PC-9 (cell line): ENCODE measurements around the gene FCRL1.

Experiments
- EZH2 ChIP-seq: fragments of 200-600 bp; sonication (generic); IDR thresholded peaks from 2 replicates; pipeline ENCODE4 v1.8.0; 2017; ENCODE audit warnings: antibody characterized with exemption, low read depth
- TF ChIP-seq, protein P1 (sequence below): fragments of 200-600 bp; sonication (generic); conservative IDR thresholded peaks from 2 replicates; pipeline ENCODE4 v1.6.1; 2017; ENCODE audit warnings: mixed run types, antibody characterized with exemption, mild to moderate bottlenecking, moderate library complexity

DNA sequence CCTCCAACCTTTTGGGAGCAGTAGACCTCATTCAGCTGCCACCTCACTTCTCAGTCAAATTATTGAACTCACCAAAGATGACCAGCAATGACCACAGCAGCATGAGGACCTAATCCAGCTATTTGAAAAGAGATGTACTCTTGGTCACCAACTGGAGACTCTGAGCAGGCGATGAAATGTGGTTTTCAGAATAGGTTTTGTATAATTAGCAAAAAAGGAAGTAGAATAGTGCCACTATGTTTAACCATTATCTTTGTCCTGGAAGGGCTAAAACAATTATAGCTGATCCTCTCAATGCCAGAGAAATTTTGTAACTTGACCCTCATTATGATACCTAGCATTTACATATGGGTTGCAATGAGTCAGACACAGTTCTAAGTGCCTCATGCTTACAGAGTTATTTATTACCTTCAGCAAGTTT lies 42.9 kb downstream of the FCRL1 start, which contains the start of gene FCRL2:
- TF ChIP-seq, protein P1, sequence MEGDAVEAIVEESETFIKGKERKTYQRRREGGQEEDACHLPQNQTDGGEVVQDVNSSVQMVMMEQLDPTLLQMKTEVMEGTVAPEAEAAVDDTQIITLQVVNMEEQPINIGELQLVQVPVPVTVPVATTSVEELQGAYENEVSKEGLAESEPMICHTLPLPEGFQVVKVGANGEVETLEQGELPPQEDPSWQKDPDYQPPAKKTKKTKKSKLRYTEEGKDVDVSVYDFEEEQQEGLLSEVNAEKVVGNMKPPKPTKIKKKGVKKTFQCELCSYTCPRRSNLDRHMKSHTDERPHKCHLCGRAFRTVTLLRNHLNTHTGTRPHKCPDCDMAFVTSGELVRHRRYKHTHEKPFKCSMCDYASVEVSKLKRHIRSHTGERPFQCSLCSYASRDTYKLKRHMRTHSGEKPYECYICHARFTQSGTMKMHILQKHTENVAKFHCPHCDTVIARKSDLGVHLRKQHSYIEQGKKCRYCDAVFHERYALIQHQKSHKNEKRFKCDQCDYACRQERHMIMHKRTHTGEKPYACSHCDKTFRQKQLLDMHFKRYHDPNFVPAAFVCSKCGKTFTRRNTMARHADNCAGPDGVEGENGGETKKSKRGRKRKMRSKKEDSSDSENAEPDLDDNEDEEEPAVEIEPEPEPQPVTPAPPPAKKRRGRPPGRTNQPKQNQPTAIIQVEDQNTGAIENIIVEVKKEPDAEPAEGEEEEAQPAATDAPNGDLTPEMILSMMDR: no peak
- TF ChIP-seq EZH2: no peak
